Coronary artery (tissue), 2 donors: ENCODE data around the gene GPC6.

Source experiments
- DNase-seq: peaks from one replicate; pipeline ENCODE4 v3.0.0-alpha.2; 2017; ENCODE audit warnings: low spot score
- H3K27ac ChIP-seq, 2 donors: fragments of 200-600 bp; sonication (generic); one replicate each; pipeline ENCODE4 v1.5.1; 2016 to 2019
- H3K4me3 ChIP-seq: fragments of 200-600 bp; sonication (generic); 2 replicates; pipeline ENCODE4 v1.5.1; 2016; ENCODE audit warnings: mild to moderate bottlenecking, moderate library complexity
- CTCF ChIP-seq: fragments of 200-600 bp; sonication (generic); IDR thresholded peaks from one replicate; pipeline ENCODE4 v1.5.1; 2019; ENCODE audit warnings: antibody characterized with exemption

Gene GPC6

GRCh38 chr13:93975242-93975641 lies 748.6 kb downstream of the GPC6 start:
- Histone ChIP-seq H3K4me3 (no peak overlapping the region), H3K27ac (no peak overlapping the region)
- no peak for TF ChIP-seq CTCF
- DNase-seq = no peak

DNA sequence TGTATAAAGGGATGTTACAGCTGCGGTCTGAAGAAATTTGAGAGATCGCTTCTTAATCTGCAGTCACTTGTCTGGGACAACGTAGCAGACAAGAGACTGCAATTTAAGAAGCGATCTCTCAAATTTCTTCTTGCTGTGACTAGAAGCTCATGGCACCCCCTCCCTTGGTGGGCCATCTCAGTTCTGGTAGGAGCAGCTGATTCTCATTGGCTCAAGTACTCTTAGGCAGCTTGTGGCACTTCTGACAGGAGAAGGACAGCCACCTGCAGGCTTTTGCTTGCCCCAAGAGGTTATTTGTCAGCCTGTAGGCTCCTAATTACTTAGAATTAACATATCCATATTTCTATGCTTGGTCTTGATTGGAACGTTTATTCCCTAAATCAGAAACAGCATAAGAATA lies 749.9 kb downstream of the GPC6 start:
- H3K27ac ChIP-seq = no peak overlapping the region
- no peak overlapping the region for H3K4me3 ChIP-seq
- TF ChIP-seq CTCF = no peak
- DNase-seq = no peak

GRCh38 chr13:93977986-93978385 lies 751.4 kb downstream of the GPC6 start:
- H3K4me3 ChIP-seq = no peak overlapping the region
- H3K27ac ChIP-seq = no peak overlapping the region
- TF ChIP-seq CTCF = no peak
- DNase-seq = no peak

- no peak for TF ChIP-seq CTCF
- no peak for DNase-seq
- H3K4me3 ChIP-seq = no peak overlapping the region
- H3K27ac ChIP-seq = no peak overlapping the region
Observed at GRCh38 chr13:93981426-93981977, 754.9 kb downstream of the GPC6 start.

DNA sequence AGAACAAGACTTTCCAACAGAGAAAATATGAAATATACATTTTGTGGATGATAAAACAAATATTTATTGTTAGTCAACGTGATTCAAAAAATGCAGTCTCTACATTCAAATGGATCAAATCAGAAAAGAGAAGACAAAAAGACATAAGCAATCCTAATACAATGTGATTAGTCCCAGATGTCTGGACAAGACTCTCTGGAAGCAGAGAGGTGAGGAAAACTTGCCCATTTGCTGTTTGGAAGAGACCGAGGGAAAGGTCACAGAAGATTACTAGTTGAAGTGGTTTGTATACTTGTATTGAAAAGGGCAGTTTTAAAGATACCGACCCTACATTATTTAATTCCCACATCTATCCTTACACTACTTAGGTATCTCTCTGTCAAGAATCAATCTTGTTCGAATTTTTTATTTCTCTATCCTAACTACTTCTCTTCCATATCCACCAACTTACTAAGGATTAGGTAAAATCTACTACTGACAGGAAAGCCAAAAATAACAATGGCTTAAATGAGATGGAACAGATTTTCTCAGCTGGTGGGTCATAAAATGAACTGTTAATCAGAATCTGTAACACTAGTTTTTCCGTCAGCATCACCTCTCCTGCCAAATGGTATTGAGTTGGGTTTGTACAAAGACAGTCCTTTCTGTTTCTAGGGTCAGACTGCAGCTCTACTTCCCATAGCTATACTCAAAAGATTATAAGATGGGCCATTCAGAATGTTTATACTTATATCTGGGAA lies 755.7 kb downstream of the GPC6 start:
- no peak for DNase-seq
- no peak overlapping the region for H3K27ac ChIP-seq
- no peak for TF ChIP-seq CTCF
- H3K4me3 ChIP-seq = no peak overlapping the region

DNA sequence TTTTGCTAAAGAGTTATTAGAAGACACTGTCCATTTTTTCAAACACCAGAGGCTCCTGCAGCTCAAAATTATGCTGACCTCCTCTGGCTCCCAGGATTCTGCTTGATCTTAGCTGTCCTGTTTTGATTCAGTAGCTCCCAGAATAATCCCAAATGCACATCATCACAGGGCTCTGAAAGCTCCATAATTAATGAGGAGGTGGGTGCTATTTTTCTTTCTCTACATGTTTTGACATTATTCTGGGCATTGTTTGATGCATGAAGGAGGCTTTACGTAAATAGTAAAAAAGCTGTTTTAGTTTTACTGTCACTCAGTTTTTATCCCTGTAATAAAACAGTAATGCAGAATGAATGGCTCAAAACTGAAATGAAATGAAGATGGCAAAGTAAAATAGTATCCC lies 757.4 kb downstream of the GPC6 start:
- DNase-seq = no peak
- TF ChIP-seq CTCF = no peak
- Histone ChIP-seq H3K27ac (no peak overlapping the region), H3K4me3 (no peak overlapping the region)

- H3K4me3 ChIP-seq = no peak overlapping the region
- TF ChIP-seq CTCF = no peak
- H3K27ac ChIP-seq = no peak overlapping the region
- DNase-seq = no peak
Observed at GRCh38 chr13:93984876-93985275, 758.3 kb downstream of the GPC6 start.
